Natural killer cell (primary cell): Measurements from ENCODE around the gene DHRS7C. TPM values are rescaled to one million over a fixed set of nuclear protein-coding genes. Genes with fewer than 3 reads are reported as not detected.

Source experiments
- ATAC-seq, 3 donors: fragments of 150-1000 bp in 2 of 3; fragments of 200-7000 bp in 1 of 3; cut with Tn5 transposase; 1 replicate in 1 of 3; 2 replicates in 2 of 3; pipeline ENCODE4 v1.10.0; 2021; ENCODE audit warnings: mild to moderate bottlenecking in 2 of 3, moderate library complexity in 2 of 3
- DNase-seq, 2 donors: peaks; one replicate each; pipeline versions ENCODE4 v3.0.0 to v3.0.0-alpha.2; 2013 to 2021; ENCODE audit warnings: mixed read lengths in 1 of 2
- H3K27ac ChIP-seq: one replicate; pipeline ENCODE4 v1.5.1; 2013; ENCODE audit warnings: mild to moderate bottlenecking, low read length
- H3K27me3 ChIP-seq: one replicate; pipeline ENCODE4 v1.6.1; 2013; ENCODE audit warnings: low read length; ENCODE audit not compliant: control insufficient read depth, insufficient read depth
- H3K36me3 ChIP-seq: one replicate; pipeline ENCODE4 v1.6.1; 2013; ENCODE audit warnings: low read length; ENCODE audit not compliant: control insufficient read depth, insufficient read depth
- H3K4me1 ChIP-seq: one replicate; pipeline ENCODE4 v1.6.1; 2013; ENCODE audit warnings: low read length; ENCODE audit not compliant: control insufficient read depth, insufficient read depth
- H3K4me3 ChIP-seq: one replicate; pipeline ENCODE4 v1.5.1; 2013; ENCODE audit warnings: low read length
- H3K9me3 ChIP-seq: one replicate; pipeline ENCODE4 v1.6.1; 2013; ENCODE audit warnings: low read length; ENCODE audit not compliant: control insufficient read depth, insufficient read depth
- H3K27ac Mint-ChIP-seq, 2 donors: one replicate each; pipeline ENCODE4 v1.8.0; 2022; ENCODE audit warnings: mild to moderate bottlenecking in 2 of 2, mixed read lengths in 2 of 2, moderate library complexity in 1 of 2
- H3K27me3 Mint-ChIP-seq, 2 donors: one replicate each; pipeline ENCODE4 v1.8.0; 2022; ENCODE audit warnings: low read depth in 2 of 2, mixed read lengths in 2 of 2
- H3K36me3 Mint-ChIP-seq: one replicate; pipeline ENCODE4 v1.8.0; 2022; ENCODE audit warnings: mixed read lengths
- H3K4me1 Mint-ChIP-seq, 2 donors: one replicate each; pipeline ENCODE4 v1.8.0; 2022; ENCODE audit warnings: mixed read lengths in 2 of 2
- H3K4me3 Mint-ChIP-seq: one replicate; pipeline ENCODE4 v1.8.0; 2022; ENCODE audit warnings: mild to moderate bottlenecking, moderate library complexity, mixed read lengths
- H3K9me3 Mint-ChIP-seq, 2 donors: one replicate each; pipeline ENCODE4 v1.8.0; 2022; ENCODE audit warnings: mixed read lengths in 2 of 2
- CTCF ChIP-seq: fragments of 200-600 bp; IDR thresholded peaks from one replicate; pipeline ENCODE4 v1.8.0; 2022; ENCODE audit warnings: antibody characterized with exemption
- WGBS: methylation state at CpG from one replicate; pipeline ENCODE4 v1.1.7; 2013; ENCODE audit warnings: missing lambda C conversion rate; ENCODE audit not compliant: insufficient coverage; 5-methylcytosine and 5-hydroxymethylcytosine counted together
- intact Hi-C: fragments of 100-400 bp; cut with micrococcal nuclease; formaldehyde crosslinking; loops from one replicate; pipeline ENCODE4 v1.14.2; 2022
- total RNA-seq, 4 donors: library from RNA; stranded (reverse); fragments of 120-200 nt in 1 of 4; gene quantifications; one replicate each; pipeline versions ENCODE4 v1.2.3 to v1.2.4, GENCODE V29; 2013 to 2022

DHRS7C gene
- total RNA-seq, 3 donors from 2014 or later (not counting 1 experiment from before 2014, with no cell fraction given), result not detected

GRCh38 chr17:9802294-9802693 is 10.9 kb upstream of the DHRS7C start:
- H3K27me3 ChIP-seq, result no peaks in the 10 kb centered on the region
- no peaks in the 10 kb centered on the region for H3K36me3 ChIP-seq
- no peak overlapping the region for H3K27ac Mint-ChIP-seq
- no peak overlapping the region for H3K4me3 ChIP-seq
- no peaks in the 10 kb centered on the region for H3K4me1 Mint-ChIP-seq
- no peaks in the 10 kb centered on the region for H3K4me1 ChIP-seq
- H3K9me3 ChIP-seq, result no peaks in the 10 kb centered on the region
- H3K36me3 Mint-ChIP-seq, result no peaks in the 10 kb centered on the region
- WGBS, result 71% methylated on average over 13 of the region's 13 CpGs
- peaks cover 26 to 28% of the 10 kb centered on the region in 2 donors for H3K27me3 Mint-ChIP-seq
- no peak overlapping the region for H3K4me3 Mint-ChIP-seq
- no peaks in the 10 kb centered on the region for H3K9me3 Mint-ChIP-seq
- ATAC-seq, result no peak
- TF ChIP-seq CTCF, result no peak
- no peak for DNase-seq
- intact Hi-C loops, result no loop called here
- no peak overlapping the region for H3K27ac ChIP-seq

- Mint-ChIP-seq H3K4me1 (no peaks in the 10 kb centered on the region), H3K27ac (no peak overlapping the region), H3K36me3 (no peaks in the 10 kb centered on the region), H3K4me3 (no peak overlapping the region), H3K27me3 (peaks cover 26 to 27% of the 10 kb centered on the region in 2 donors), H3K9me3 (no peaks in the 10 kb centered on the region)
- no peaks in the 10 kb centered on the region for H3K36me3 ChIP-seq
- no peak for DNase-seq
- no peaks in the 10 kb centered on the region for H3K4me1 ChIP-seq
- no peak overlapping the region for H3K4me3 ChIP-seq
- intact Hi-C loops, result no loop called here
- H3K27me3 ChIP-seq, result no peaks in the 10 kb centered on the region
- H3K27ac ChIP-seq, result no peak overlapping the region
- no peak for ATAC-seq
- no peak for TF ChIP-seq CTCF
- no CpG with 5 or more reads among the region's 2 CpGs for WGBS
- H3K9me3 ChIP-seq, result no peaks in the 10 kb centered on the region
Observed at GRCh38 chr17:9801505-9801904, 10.1 kb upstream of the DHRS7C start.

- Histone ChIP-seq H3K36me3 (no peaks in the 10 kb centered on the region), H3K4me3 (no peak overlapping the region), H3K27me3 (no peaks in the 10 kb centered on the region), H3K27ac (no peak overlapping the region), H3K4me1 (no peaks in the 10 kb centered on the region), H3K9me3 (no peaks in the 10 kb centered on the region)
- TF ChIP-seq CTCF, result no peak
- intact Hi-C loops, result no loop called here
- Mint-ChIP-seq H3K36me3 (no peaks in the 10 kb centered on the region), H3K9me3 (no peaks in the 10 kb centered on the region), H3K4me3 (no peak overlapping the region), H3K27ac (no peak overlapping the region), H3K27me3 (peaks cover 18 to 22% of the 10 kb centered on the region in 2 donors), H3K4me1 (no peaks in the 10 kb centered on the region)
- no peak for DNase-seq
- 88% methylated on average over 7 of the region's 7 CpGs for WGBS
- no peak for ATAC-seq
Observed at GRCh38 chr17:9798724-9799123, 7.3 kb upstream of the DHRS7C start.

GRCh38 chr17:9798008-9798407 is 6.6 kb upstream of the DHRS7C start:
- no peaks in the 10 kb centered on the region for H3K27me3 ChIP-seq
- no peak overlapping the region for H3K27ac Mint-ChIP-seq
- no peaks in the 10 kb centered on the region for H3K4me1 Mint-ChIP-seq

More at GRCh38 chr17:9798008-9798407, 6.6 kb upstream of the DHRS7C start:
- H3K27ac ChIP-seq, result no peak overlapping the region
- intact Hi-C loops, result no loop called here
- H3K4me3 ChIP-seq, result no peak overlapping the region
- TF ChIP-seq CTCF, result no peak
- no peaks in the 10 kb centered on the region for H3K36me3 ChIP-seq
- Mint-ChIP-seq H3K36me3 (no peaks in the 10 kb centered on the region), H3K27me3 (peaks cover 11 to 19% of the 10 kb centered on the region in 2 donors), H3K4me3 (no peak overlapping the region), H3K9me3 (no peaks in the 10 kb centered on the region)
- ATAC-seq (no peak), DNase-seq (no peak)
- WGBS, result 91% methylated on average over 3 of the region's 3 CpGs
- no peaks in the 10 kb centered on the region for H3K4me1 ChIP-seq
- no peaks in the 10 kb centered on the region for H3K9me3 ChIP-seq
